Panc1 (cell line): ENCODE measurements around the gene IGSF9. TPM values are rescaled to one million over a fixed set of nuclear protein-coding genes. Genes with fewer than 3 reads are reported as not detected.

Source experiments
- ATAC-seq: fragments of 200-7000 bp; cut with Tn5 transposase; 2 replicates; pipeline ENCODE4 v1.9.1; 2020; ENCODE audit warnings: mild to moderate bottlenecking, moderate library complexity
- BruUV-seq: library from RNA; stranded (reverse); fragments of 400-500 nt; replicated peaks from 2 replicates; lab custom pipeline; 2021; lab: Mats Ljungman, UMichigan
- CTCF ChIA-PET: fragments of 300-600 bp; sonication (Branson Sonifier 250); formaldehyde crosslinking; loops from one replicate; lab custom pipeline; 2022; ENCODE audit warnings: antibody characterized with exemption; lab: Charles Lee
- POLR2A ChIA-PET: fragments of 300-600 bp; sonication (Branson Sonifier 250); formaldehyde crosslinking; loops from one replicate; lab custom pipeline; 2022; ENCODE audit warnings: antibody characterized with exemption; lab: Charles Lee
- DNase-seq: peaks from one replicate; pipeline ENCODE4 v3.0.0-alpha.2; 2010; ENCODE audit warnings: low read depth, low spot score
- H3K27ac ChIP-seq: 2 replicates; pipeline ENCODE4 v1.5.1; 2011; ENCODE audit warnings: mild to moderate bottlenecking, low read length, inconsistent platforms
- H3K27me3 ChIP-seq: fragments of 200-500 bp; sonication (Bioruptor generic); 2 replicates; pipeline ENCODE4 v1.6.0; 2014; ENCODE audit warnings: low read length, inconsistent platforms; ENCODE audit not compliant: control insufficient read depth, insufficient read depth
- H3K36me3 ChIP-seq: fragments of 200-500 bp; sonication (Bioruptor generic); 2 replicates; pipeline ENCODE4 v1.5.1; 2014; ENCODE audit warnings: inconsistent platforms, mild to moderate bottlenecking, low read length, moderate library complexity; ENCODE audit not compliant: control insufficient read depth, insufficient read depth
- H3K4me1 ChIP-seq: 2 replicates; pipeline ENCODE4 v1.5.1; 2011; ENCODE audit warnings: inconsistent platforms, mild to moderate bottlenecking, low read length, moderate library complexity; ENCODE audit not compliant: control insufficient read depth, insufficient read depth
- H3K4me3 ChIP-seq, 2 experiments: 2 replicates each; pipeline ENCODE4 v1.5.1; 2011 to 2012; ENCODE audit warnings: low read depth in 2 of 2, low read length in 2 of 2, mild to moderate bottlenecking in 2 of 2, inconsistent platforms in 1 of 2, moderate library complexity in 1 of 2
- H3K9me3 ChIP-seq: fragments of 200-500 bp; sonication (Bioruptor generic); 2 replicates; pipeline ENCODE4 v1.5.1; 2014; ENCODE audit warnings: low read depth, mild to moderate bottlenecking, inconsistent platforms, low read length, moderate library complexity; ENCODE audit not compliant: control insufficient read depth, insufficient read depth
- POLR2AphosphoS5 ChIP-seq: IDR thresholded peaks from 2 replicates; pipeline ENCODE4 v1.6.1; 2012; ENCODE audit warnings: mild to moderate bottlenecking, low read depth, low read length, moderate library complexity
- SIN3A ChIP-seq: IDR thresholded peaks from 2 replicates; pipeline ENCODE4 v1.6.1; 2012; ENCODE audit warnings: low read depth, mild to moderate bottlenecking, low read length, moderate library complexity, borderline replicate concordance; ENCODE audit not compliant: insufficient read depth
- TCF7L2 ChIP-seq: IDR thresholded peaks from 2 replicates; pipeline ENCODE4 v1.6.1; 2011; ENCODE audit warnings: mild to moderate bottlenecking, low read depth, low read length, inconsistent platforms
- in situ Hi-C: cut with HindIII; loops from 2 replicates; pipeline ENCODE4 v1.10.0; 2016; ENCODE audit warnings: low sequenced_read_pairs, low pct_unique_long_range_greater_than_20kb
- intact Hi-C: fragments of 100-400 bp; cut with micrococcal nuclease; formaldehyde crosslinking; loops from one replicate; pipeline ENCODE4 v1.10.0; 2022; ENCODE audit not compliant: unreplicated experiment
- total RNA-seq: library from RNA; stranded (reverse); gene quantifications from one replicate; pipeline ENCODE4 v1.2.1, GENCODE V29; 2021; ENCODE audit not compliant: unreplicated experiment
- TF ChIP-seq, protein P1 (sequence below), 2 experiments: IDR thresholded peaks; 2 replicates each; pipeline ENCODE4 v1.6.1; 2011 to 2012; ENCODE audit warnings: low read depth in 2 of 2, control low read depth in 1 of 2, low read length in 1 of 2, mild to moderate bottlenecking in 1 of 2, moderate library complexity in 1 of 2; ENCODE audit not compliant: insufficient read depth in 1 of 2
- TF ChIP-seq, protein P2 (sequence below): fragments of 450-650 bp; IDR thresholded peaks from 2 replicates; pipeline ENCODE4 v1.5.1; 2017; ENCODE audit warnings: mild to moderate bottlenecking

Gene IGSF9
- total RNA-seq, 1 experiment from 2014 or later, result 0.51 TPM

DNA sequence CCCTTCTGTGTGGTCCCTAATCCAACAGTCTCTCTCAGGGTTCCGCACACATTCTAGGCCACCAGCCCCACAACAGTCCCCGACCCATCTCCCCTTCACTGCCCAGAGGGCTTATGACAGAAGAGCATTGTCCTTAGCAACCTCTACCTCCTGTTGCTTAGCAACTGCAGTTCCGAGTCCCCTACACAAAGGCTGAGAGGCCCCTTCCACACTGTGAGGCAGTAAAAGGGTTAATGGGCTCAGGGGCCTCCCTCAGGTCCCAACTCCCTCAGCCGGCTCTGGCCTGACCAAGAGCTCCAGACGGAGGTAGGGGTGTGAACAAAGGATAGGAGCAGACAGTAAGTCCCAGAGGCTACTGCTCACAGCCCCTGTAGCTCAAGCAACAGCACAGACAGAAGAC is 4.3 kb downstream of the IGSF9 start:
- BruUV-seq, result no TSS peak
- in situ Hi-C loops, result no loop called here
- TF ChIP-seq, protein P1, sequence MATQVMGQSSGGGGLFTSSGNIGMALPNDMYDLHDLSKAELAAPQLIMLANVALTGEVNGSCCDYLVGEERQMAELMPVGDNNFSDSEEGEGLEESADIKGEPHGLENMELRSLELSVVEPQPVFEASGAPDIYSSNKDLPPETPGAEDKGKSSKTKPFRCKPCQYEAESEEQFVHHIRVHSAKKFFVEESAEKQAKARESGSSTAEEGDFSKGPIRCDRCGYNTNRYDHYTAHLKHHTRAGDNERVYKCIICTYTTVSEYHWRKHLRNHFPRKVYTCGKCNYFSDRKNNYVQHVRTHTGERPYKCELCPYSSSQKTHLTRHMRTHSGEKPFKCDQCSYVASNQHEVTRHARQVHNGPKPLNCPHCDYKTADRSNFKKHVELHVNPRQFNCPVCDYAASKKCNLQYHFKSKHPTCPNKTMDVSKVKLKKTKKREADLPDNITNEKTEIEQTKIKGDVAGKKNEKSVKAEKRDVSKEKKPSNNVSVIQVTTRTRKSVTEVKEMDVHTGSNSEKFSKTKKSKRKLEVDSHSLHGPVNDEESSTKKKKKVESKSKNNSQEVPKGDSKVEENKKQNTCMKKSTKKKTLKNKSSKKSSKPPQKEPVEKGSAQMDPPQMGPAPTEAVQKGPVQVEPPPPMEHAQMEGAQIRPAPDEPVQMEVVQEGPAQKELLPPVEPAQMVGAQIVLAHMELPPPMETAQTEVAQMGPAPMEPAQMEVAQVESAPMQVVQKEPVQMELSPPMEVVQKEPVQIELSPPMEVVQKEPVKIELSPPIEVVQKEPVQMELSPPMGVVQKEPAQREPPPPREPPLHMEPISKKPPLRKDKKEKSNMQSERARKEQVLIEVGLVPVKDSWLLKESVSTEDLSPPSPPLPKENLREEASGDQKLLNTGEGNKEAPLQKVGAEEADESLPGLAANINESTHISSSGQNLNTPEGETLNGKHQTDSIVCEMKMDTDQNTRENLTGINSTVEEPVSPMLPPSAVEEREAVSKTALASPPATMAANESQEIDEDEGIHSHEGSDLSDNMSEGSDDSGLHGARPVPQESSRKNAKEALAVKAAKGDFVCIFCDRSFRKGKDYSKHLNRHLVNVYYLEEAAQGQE (IDR thresholded peaks at IDR 0.05; ENCODE audit: insufficient read depth in 1 of 2, low read depth in 2 of 2, low read length in 1 of 2), result no peak
- no peak for TF ChIP-seq TCF7L2
- TF ChIP-seq, protein P2, sequence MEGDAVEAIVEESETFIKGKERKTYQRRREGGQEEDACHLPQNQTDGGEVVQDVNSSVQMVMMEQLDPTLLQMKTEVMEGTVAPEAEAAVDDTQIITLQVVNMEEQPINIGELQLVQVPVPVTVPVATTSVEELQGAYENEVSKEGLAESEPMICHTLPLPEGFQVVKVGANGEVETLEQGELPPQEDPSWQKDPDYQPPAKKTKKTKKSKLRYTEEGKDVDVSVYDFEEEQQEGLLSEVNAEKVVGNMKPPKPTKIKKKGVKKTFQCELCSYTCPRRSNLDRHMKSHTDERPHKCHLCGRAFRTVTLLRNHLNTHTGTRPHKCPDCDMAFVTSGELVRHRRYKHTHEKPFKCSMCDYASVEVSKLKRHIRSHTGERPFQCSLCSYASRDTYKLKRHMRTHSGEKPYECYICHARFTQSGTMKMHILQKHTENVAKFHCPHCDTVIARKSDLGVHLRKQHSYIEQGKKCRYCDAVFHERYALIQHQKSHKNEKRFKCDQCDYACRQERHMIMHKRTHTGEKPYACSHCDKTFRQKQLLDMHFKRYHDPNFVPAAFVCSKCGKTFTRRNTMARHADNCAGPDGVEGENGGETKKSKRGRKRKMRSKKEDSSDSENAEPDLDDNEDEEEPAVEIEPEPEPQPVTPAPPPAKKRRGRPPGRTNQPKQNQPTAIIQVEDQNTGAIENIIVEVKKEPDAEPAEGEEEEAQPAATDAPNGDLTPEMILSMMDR, result no peak
- TF ChIP-seq POLR2AphosphoS5, result no peak
- no peak for TF ChIP-seq SIN3A
- Histone ChIP-seq H3K36me3 (peaks cover 2% of the 10 kb centered on the region; the same call in 1 of the 2 replicates), H3K9me3 (no peaks in the 10 kb centered on the region), H3K27me3 (peaks cover 10% of the 10 kb centered on the region; the same call in 1 of the 2 replicates), H3K27ac (no peak overlapping the region), H3K4me3 (no peak overlapping the region), H3K4me1 (peaks cover 18% of the 10 kb centered on the region)
- ChIA-PET CTCF (interaction anchor here (2.1 kb wide), 1 partner anchor 66 kb away, joined by 9 read pairs; no protein-coding TSS in a partner anchor), POLR2A (no interaction called here)
- no peak for DNase-seq
- no peak for ATAC-seq
- intact Hi-C loops, result no loop called here

DNA sequence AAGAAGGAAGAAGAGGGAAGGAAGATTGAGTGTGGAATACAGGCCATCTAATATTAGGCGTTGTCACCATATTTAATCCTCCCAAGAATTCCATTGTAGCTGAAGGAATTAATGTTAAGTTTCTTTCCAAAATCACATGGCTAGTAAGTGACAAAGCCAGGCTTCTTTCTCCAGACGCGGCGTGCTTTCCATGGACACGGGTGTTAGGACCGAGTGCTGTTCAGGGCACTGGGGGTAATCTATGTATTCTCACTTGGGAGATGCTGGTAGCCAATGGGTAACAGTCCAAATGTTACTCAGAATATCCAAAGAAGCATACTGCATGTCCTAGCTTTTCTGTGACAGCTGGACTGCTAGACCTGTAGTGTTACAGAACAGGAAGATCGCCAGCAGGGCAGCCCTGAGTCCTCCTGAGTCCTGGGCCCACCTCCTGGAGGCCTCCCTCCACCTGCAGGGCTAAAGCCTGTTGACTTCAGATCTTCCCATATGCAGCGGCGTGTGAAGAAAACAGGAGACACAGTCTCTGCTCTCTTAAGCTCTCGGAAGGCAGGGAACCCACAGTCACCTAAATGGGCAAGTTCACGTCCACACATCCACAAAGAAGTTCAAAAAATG is 5.3 kb downstream of the IGSF9 start:
- ATAC-seq (no peak), DNase-seq (no peak)
- POLR2A ChIA-PET, result no interaction called here
- no peaks in the 10 kb centered on the region for H3K9me3 ChIP-seq
- H3K4me1 ChIP-seq, result peaks cover 17% of the 10 kb centered on the region
- in situ Hi-C loops (no loop called here), intact Hi-C loops (no loop called here)
- H3K4me3 ChIP-seq, result no peak overlapping the region
- CTCF ChIA-PET, result interaction anchor here (2.1 kb wide), 1 partner anchor 67 kb away, joined by 9 read pairs; no protein-coding TSS in a partner anchor
- no TSS peak for BruUV-seq
- TF ChIP-seq, protein P2, result no peak
- TF ChIP-seq TCF7L2 (no peak), SIN3A (no peak), POLR2AphosphoS5 (no peak)
- TF ChIP-seq, protein P1 (IDR thresholded peaks at IDR 0.05; ENCODE audit: insufficient read depth in 1 of 2, low read depth in 2 of 2, low read length in 1 of 2), result no peak
- peaks cover 6% of the 10 kb centered on the region; the same call in 1 of the 2 replicates for H3K27me3 ChIP-seq
- peaks cover 2% of the 10 kb centered on the region; the same call in 1 of the 2 replicates for H3K36me3 ChIP-seq
- H3K27ac ChIP-seq, result no peak overlapping the region
